GM13976 (cell line): ENCODE results near the gene TJP1.
"Not testable (repeated sequence)": the region's sequence is repeated elsewhere in the genome, so short reads cannot be mapped to it uniquely, and the experiment has no call there.

Experiments
- DNase-seq: peaks from one replicate; pipeline ENCODE4 v3.0.0; 2012; ENCODE audit warnings: low spot score
- in situ Hi-C: fragments of 300-500 bp; cut with MboI; formaldehyde crosslinking; loops from one replicate; pipeline ENCODE4 v1.12.0; 2022; ENCODE audit warnings: low sequenced_read_pairs, mixed read lengths, inconsistent platforms; ENCODE audit not compliant: unreplicated experiment
- TF ChIP-seq, protein P1 (sequence below): IDR thresholded peaks from 2 replicates; pipeline ENCODE4 v1.5.1; 2012; ENCODE audit warnings: borderline replicate concordance, mild to moderate bottlenecking; ENCODE audit not compliant: insufficient read depth; ENCODE audit errors: extremely low read depth, missing control alignments, control extremely low read depth

Gene TJP1

DNA sequence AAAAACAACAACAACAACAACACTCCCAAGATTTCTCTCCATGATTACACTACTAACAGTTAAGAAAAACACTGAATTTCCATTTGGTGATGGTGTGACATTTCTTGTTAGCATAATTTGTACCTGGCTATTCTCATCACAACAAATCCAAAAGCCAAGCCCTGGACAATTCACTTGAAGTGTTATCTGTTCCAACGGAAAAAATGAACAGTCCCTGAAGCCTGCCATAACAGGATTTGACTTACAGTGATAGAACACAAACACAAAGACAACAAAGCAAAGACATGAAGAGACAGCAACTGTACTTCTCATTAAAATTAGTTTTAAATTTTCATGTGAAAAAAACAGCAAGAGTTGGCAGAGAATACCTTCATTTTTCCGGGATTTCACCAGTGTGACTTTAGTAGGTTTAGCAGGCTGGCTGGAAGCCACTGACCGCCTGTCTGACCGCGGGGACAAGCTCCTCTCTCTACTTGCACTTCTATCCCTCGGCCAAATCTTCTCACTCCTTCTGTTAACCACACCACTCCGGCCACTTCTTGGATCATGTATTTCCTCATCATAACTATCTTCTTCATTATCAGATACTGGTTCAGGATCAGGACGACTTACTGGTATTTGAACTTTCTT is 56.3 kb downstream of the TJP1 start:
- no peak for DNase-seq
- TF ChIP-seq, protein P1, sequence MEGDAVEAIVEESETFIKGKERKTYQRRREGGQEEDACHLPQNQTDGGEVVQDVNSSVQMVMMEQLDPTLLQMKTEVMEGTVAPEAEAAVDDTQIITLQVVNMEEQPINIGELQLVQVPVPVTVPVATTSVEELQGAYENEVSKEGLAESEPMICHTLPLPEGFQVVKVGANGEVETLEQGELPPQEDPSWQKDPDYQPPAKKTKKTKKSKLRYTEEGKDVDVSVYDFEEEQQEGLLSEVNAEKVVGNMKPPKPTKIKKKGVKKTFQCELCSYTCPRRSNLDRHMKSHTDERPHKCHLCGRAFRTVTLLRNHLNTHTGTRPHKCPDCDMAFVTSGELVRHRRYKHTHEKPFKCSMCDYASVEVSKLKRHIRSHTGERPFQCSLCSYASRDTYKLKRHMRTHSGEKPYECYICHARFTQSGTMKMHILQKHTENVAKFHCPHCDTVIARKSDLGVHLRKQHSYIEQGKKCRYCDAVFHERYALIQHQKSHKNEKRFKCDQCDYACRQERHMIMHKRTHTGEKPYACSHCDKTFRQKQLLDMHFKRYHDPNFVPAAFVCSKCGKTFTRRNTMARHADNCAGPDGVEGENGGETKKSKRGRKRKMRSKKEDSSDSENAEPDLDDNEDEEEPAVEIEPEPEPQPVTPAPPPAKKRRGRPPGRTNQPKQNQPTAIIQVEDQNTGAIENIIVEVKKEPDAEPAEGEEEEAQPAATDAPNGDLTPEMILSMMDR: no peak
- in situ Hi-C loops: no loop called here

DNA sequence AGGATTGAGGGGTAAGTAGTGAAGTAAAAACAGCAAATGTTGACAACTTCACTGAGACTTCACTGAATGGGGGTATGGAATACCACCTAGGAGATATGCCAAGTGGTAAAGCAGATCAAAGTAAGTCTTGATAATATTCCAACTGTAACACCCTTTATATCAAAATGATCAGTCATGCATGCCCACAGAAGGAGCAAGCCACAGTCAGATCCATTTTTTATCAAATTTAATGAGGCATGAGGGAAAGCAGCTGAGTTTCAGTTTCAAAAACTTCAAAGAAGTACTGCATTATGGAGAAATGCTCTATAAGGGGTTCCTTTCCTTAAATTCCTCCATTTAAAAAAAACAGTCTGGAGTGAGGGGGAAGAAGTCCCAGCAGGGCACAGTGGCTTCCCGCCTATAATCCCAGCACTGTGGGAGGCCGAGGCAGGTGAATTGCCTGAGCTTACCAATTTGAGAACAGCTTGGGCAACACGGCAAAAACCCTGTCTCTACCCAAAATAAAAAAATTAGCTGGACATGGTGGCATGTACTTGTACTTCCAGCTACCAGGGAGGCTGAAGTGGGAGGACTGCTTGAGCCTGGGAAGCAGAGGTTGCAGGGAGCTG is 56.9 kb downstream of the TJP1 start:
- no peak for DNase-seq

DNA sequence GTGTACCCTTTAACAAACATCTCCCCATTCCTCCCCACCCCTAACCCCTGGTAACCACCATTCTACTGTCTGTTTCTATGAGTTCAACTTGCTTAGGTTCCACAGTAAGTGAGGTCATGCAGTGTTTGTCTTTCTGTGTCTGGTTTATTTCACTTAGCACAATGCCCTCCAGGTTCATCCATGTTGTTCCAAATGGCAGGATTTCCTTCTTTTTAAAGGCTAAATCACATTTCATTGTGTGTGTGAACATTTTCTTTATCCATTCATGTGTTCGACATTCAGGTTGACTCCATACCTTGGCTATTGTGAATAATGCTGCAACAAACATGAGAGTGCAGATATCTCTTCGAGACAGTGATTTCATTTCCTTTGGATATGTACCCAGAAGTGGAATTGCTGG is 62.7 kb downstream of the TJP1 start:
- no peak for DNase-seq
- TF ChIP-seq, protein P1: no peak
- in situ Hi-C loops: no loop called here

More for the DNA sequence above, 56.9 kb downstream of the TJP1 start:
- TF ChIP-seq, protein P1: no peak
- in situ Hi-C loops: no loop called here

DNA sequence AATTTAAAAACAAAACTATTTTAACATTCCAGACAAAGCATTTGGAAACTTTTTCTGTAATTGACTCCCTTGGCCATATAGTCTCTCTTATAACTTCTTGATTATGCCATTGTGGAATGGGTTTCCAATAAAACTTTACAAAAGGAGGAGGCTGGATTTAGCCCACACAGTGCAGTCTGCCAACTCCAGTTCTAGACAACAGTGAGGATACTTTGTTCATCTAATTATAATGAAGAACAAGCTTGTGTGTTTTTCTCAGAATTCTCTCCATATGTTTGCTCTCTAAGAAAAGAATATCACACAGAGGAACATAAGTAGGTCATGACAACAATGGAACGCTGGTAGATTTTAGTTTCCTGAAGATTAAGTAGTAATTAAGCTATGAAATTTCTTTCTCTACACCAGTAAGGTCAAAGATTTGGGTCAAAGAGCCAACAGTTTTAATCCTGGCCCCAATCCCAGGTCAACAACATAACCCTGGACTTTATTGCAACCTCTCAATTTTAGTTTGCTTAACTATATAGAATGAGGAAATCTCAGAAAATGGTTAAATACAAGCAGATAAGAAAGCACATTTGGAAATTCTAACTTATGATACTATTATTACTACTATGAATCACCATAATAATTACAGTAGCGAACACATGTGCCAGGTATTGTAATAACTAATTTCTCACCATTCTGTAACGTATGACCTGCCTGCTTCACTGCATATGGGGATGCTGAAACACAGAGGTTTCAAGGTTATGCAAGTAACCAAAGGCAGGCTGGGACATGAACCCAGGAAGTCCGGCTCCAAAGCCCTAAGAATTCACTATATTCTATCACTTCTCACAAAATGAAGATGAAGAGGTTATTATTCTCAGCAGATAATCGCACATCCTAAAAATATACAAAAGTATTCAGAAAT is 65.7 kb downstream of the TJP1 start:
- no peak for DNase-seq
- in situ Hi-C loops: no loop called here
- TF ChIP-seq, protein P1: no peak

DNA sequence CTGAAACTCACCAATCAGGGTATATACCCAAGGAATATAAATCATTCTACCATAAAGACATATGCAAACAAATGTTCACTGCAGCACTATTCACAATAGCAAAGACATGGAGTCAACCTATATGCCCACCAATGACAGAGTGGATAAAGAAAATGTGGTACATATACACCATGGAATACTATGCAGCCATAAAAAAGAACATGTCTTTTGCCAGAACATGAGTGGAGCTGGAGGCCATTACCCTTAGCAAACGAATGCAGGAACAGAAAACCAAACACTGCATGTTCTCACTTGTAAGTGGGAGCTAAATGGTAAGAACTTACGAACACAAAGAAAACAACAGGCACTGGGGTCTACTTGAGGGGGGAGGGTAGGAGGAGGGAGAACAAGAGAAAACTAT is 68.3 kb downstream of the TJP1 start:
- in situ Hi-C loops, DNase-seq: not testable (repeated sequence)

DNA sequence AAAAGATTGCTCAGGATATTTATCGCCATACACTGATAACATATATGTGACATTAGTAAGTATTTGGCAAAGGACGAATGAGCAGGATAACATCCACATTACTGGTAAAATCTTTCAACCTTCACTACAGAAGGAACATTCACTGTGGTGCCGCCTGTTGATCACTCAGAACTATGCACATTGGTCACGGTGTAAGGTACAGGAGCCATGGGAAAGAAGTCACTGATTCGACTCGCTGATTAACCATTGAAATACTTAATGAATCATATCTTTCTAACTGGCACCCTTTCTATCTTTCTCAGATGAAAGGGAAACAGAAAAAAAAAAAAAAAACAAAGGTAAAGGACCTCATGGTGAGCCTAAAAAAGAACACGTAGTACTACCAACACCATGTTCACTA is 68.8 kb downstream of the TJP1 start:
- in situ Hi-C loops: no loop called here
- TF ChIP-seq, protein P1: no peak

DNA sequence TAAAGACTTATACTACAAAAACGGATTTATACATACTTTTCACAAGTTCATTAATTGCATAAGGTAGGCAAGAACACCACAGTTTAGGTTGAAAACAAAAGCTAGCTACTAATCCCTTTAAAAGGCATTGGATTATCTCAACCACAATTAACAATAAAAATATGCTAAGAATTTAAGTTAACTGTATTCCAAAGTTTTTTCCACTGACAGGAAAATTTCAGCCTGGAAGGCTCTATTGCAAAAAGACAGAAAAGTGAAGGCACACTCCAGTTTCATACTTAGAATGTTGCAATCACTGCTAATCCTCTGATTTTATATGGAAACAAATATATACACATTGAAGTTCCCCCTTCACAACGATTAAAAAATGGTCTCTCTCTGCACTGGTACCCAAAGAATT is 71.5 kb downstream of the TJP1 start:
- in situ Hi-C loops: no loop called here
- no peak for DNase-seq

More for the DNA sequence above, 68.8 kb downstream of the TJP1 start:
- DNase-seq: no peak

More for the DNA sequence above, 71.5 kb downstream of the TJP1 start:
- TF ChIP-seq, protein P1: no peak
